Stimulated activated CD8-positive, alpha-beta memory T cell treated with anti-CD3 and anti-CD28 coated beads, Interleukin-15, amount 100 ng/mL, for 4 hours (primary cell): ENCODE data around the gene CWH43.
"Not testable (repeated sequence)": the region's sequence is repeated elsewhere in the genome, so short reads cannot be mapped to it uniquely, and the experiment has no call there.

Experiments
- DNase-seq, 2 donors: peaks; one replicate each; pipeline ENCODE4 v3.0.0-alpha.2; 2020; ENCODE audit warnings: low read depth in 2 of 2

CWH43 gene

GRCh38 chr4:49097071-49097470 lies 111.0 kb downstream of the CWH43 start:
- not testable (repeated sequence) for DNase-seq

- DNase-seq, result not testable (repeated sequence)
Measured at GRCh38 chr4:49097505-49097904, 111.4 kb downstream of the CWH43 start.

- not testable (repeated sequence) for DNase-seq
Measured at GRCh38 chr4:49098034-49098759, 112.1 kb downstream of the CWH43 start.

- not testable (repeated sequence) for DNase-seq
Measured at GRCh38 chr4:49099831-49100444, 113.9 kb downstream of the CWH43 start.

- DNase-seq, result not testable (repeated sequence)
Measured at GRCh38 chr4:49102344-49102898, 116.3 kb downstream of the CWH43 start.

GRCh38 chr4:49103436-49104136 lies 117.5 kb downstream of the CWH43 start:
- DNase-seq, result not testable (repeated sequence)

- DNase-seq, result not testable (repeated sequence)
Measured at GRCh38 chr4:49104231-49104930, 118.3 kb downstream of the CWH43 start.

GRCh38 chr4:49105248-49105904 lies 119.3 kb downstream of the CWH43 start:
- DNase-seq, result not testable (repeated sequence)

GRCh38 chr4:49107262-49107661 lies 121.2 kb downstream of the CWH43 start:
- not testable (repeated sequence) for DNase-seq

GRCh38 chr4:49108183-49108978 lies 122.3 kb downstream of the CWH43 start:
- not testable (repeated sequence) for DNase-seq

GRCh38 chr4:49109567-49110166 lies 123.6 kb downstream of the CWH43 start:
- not testable (repeated sequence) for DNase-seq

GRCh38 chr4:49110579-49110978 lies 124.5 kb downstream of the CWH43 start:
- DNase-seq, result not testable (repeated sequence)
